PC-3 (cell line): Measurements from ENCODE around the gene NPAT. TPM values are rescaled to one million over a fixed set of nuclear protein-coding genes. Genes with fewer than 3 reads are reported as not detected.
A peak's percentile ranks its signal among the peaks of the same experiment; 100 is the strongest.

ENCODE experiments used
- ATAC-seq: fragments of 200-7000 bp; cut with Tn5 transposase; 2 replicates; pipeline ENCODE4 v1.9.1; 2020; ENCODE audit warnings: mild to moderate bottlenecking, moderate library complexity
- BruUV-seq: library from RNA; stranded (reverse); fragments of 400-500 nt; replicated peaks from 2 replicates; lab custom pipeline; 2021; lab: Mats Ljungman, UMichigan
- CTCF ChIA-PET: fragments of 300-600 bp; sonication (Branson Sonifier 250); formaldehyde crosslinking; loops from one replicate; lab custom pipeline; 2022; ENCODE audit warnings: antibody characterized with exemption; lab: Charles Lee
- POLR2A ChIA-PET: fragments of 300-600 bp; sonication (Branson Sonifier 250); formaldehyde crosslinking; loops from one replicate; lab custom pipeline; 2022; ENCODE audit warnings: antibody characterized with exemption; ENCODE audit not compliant: unreplicated experiment; lab: Charles Lee
- DNase-seq: peaks from one replicate; pipeline ENCODE4 v3.0.0-alpha.2; 2015
- H2AFZ ChIP-seq: fragments of 300-600 bp; sonication (generic); 2 replicates; pipeline ENCODE4 v1.6.0; 2016; ENCODE audit warnings: antibody characterized with exemption, low read length
- H3F3A ChIP-seq: fragments of 300-600 bp; sonication (generic); one replicate; pipeline ENCODE4 v1.6.0; 2017; ENCODE audit warnings: antibody characterized with exemption, low read length, control low read depth, mild to moderate bottlenecking; ENCODE audit not compliant: unreplicated experiment
- H3K27ac ChIP-seq: fragments of 300-600 bp; sonication (generic); 2 replicates; pipeline ENCODE4 v1.5.1; 2016; ENCODE audit warnings: mild to moderate bottlenecking, low read length
- H3K27me3 ChIP-seq: fragments of 300-600 bp; sonication (generic); 2 replicates; pipeline ENCODE4 v1.6.1; 2016; ENCODE audit warnings: low read length, mixed read lengths
- H3K36me3 ChIP-seq: fragments of 300-600 bp; sonication (generic); 2 replicates; pipeline ENCODE4 v1.6.1; 2016; ENCODE audit warnings: low read depth, mixed run types, low read length, mixed read lengths
- H3K4me1 ChIP-seq: fragments of 300-600 bp; sonication (generic); 2 replicates; pipeline ENCODE4 v1.5.1; 2016; ENCODE audit warnings: low read length; ENCODE audit not compliant: insufficient read depth
- H3K4me2 ChIP-seq: fragments of 300-600 bp; sonication (generic); 2 replicates; pipeline ENCODE4 v1.6.0; 2016; ENCODE audit warnings: low read length
- H3K4me3 ChIP-seq: fragments of 300-600 bp; sonication (generic); 2 replicates; pipeline ENCODE4 v1.5.1; 2016; ENCODE audit warnings: mild to moderate bottlenecking, low read length, mixed read lengths
- H3K79me2 ChIP-seq: fragments of 300-600 bp; sonication (generic); 2 replicates; pipeline ENCODE4 v1.6.1; 2017; ENCODE audit warnings: low read length, mixed read lengths
- H3K9ac ChIP-seq: fragments of 300-600 bp; sonication (generic); 2 replicates; pipeline ENCODE4 v1.6.0; 2016; ENCODE audit warnings: mild to moderate bottlenecking, low read length
- H3K9me2 ChIP-seq: fragments of 300-600 bp; sonication (generic); replicated peaks from 2 replicates; pipeline ENCODE4 v1.6.1; 2016; ENCODE audit warnings: mixed run types, low read length, mixed read lengths
- H3K9me3 ChIP-seq: fragments of 300-600 bp; sonication (generic); 2 replicates; pipeline ENCODE4 v1.6.1; 2016; ENCODE audit warnings: low read length, mixed read lengths
- H4K20me1 ChIP-seq: fragments of 300-600 bp; sonication (generic); 2 replicates; pipeline ENCODE4 v1.6.1; 2016; ENCODE audit warnings: low read length, mixed read lengths
- EZH2 ChIP-seq: fragments of 300-600 bp; sonication (generic); IDR thresholded peaks from one replicate; pipeline ENCODE4 v1.6.1; 2017; ENCODE audit warnings: antibody characterized with exemption, mild to moderate bottlenecking, low read length; ENCODE audit not compliant: unreplicated experiment
- EZH2phosphoT487 ChIP-seq: fragments of 300-600 bp; sonication (generic); IDR thresholded peaks from 2 replicates; pipeline ENCODE4 v1.6.1; 2018; ENCODE audit warnings: mild to moderate bottlenecking, antibody characterized with exemption, low read length, borderline replicate concordance
- intact Hi-C: fragments of 100-400 bp; cut with micrococcal nuclease; formaldehyde crosslinking; loops from 2 replicates; pipeline ENCODE4 v1.9.0; 2023
- total RNA-seq: library from RNA; depleted of rRNA; stranded (reverse); fragments of >200 nt; gene quantifications from 2 replicates; pipeline ENCODE4 v1.2.3, GENCODE V29; 2014
- TF ChIP-seq, protein P1 (sequence below): fragments of 300-600 bp; sonication (generic); conservative IDR thresholded peaks from 2 replicates; pipeline ENCODE4 v1.5.1; 2017; ENCODE audit warnings: antibody characterized with exemption, low read depth, mild to moderate bottlenecking, low read length

Gene NPAT
- total RNA-seq, 1 experiment from 2014 or later, result 19.6 TPM

DNA sequence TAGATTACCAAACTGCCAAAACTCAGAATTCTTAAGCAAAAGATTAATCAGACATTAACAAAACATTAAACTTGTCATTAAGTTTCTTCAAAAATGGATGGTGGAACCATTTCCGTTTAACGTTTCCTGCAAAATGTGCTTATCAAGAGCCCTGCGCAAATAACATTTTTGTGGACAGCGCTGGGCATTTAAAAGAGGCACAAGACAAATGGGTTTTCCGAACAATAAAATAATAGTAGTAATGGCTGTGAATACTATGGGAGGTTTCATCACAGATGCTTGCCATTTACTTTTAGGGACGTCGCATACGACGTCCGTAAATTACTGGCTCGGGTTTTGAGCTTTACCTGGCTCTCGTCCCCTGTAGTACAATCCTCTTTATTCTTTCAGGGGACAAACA lies 1.1 kb downstream of the NPAT start:
- Histone ChIP-seq H3K9ac (peak overlapping the region; percentile 94), H3K27ac (no peak overlapping the region), H3K4me3 (peak overlapping the region; percentile 83), H3K79me2 (peaks cover 89% of the 10 kb centered on the region), H3K9me3 (no peaks in the 10 kb centered on the region), H3K27me3 (no peaks in the 10 kb centered on the region), H2AFZ (peak overlapping the region; percentile 90), H3K9me2 (no peaks in the 10 kb centered on the region), H3F3A (no peaks in the 10 kb centered on the region), H3K4me2 (peak overlapping the region; percentile 93), H3K4me1 (peaks cover 47% of the 10 kb centered on the region), H3K36me3 (no peaks in the 10 kb centered on the region), H4K20me1 (peaks cover 11% of the 10 kb centered on the region)
- TF ChIP-seq, protein P1, sequence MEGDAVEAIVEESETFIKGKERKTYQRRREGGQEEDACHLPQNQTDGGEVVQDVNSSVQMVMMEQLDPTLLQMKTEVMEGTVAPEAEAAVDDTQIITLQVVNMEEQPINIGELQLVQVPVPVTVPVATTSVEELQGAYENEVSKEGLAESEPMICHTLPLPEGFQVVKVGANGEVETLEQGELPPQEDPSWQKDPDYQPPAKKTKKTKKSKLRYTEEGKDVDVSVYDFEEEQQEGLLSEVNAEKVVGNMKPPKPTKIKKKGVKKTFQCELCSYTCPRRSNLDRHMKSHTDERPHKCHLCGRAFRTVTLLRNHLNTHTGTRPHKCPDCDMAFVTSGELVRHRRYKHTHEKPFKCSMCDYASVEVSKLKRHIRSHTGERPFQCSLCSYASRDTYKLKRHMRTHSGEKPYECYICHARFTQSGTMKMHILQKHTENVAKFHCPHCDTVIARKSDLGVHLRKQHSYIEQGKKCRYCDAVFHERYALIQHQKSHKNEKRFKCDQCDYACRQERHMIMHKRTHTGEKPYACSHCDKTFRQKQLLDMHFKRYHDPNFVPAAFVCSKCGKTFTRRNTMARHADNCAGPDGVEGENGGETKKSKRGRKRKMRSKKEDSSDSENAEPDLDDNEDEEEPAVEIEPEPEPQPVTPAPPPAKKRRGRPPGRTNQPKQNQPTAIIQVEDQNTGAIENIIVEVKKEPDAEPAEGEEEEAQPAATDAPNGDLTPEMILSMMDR, result no peak
- TF ChIP-seq EZH2 (no peak), EZH2phosphoT487 (no peak)
- DNase-seq (peak; percentile 29), ATAC-seq (no peak)
- no TSS peak for BruUV-seq
- POLR2A ChIA-PET, result no interaction called here
- CTCF ChIA-PET, result no interaction called here
- intact Hi-C loops, result loop anchor here (5.0 kb wide), 2 partner anchors 276 to 371 kb away; partner anchors contain the start of genes EXPH5 and POGLUT3

DNA sequence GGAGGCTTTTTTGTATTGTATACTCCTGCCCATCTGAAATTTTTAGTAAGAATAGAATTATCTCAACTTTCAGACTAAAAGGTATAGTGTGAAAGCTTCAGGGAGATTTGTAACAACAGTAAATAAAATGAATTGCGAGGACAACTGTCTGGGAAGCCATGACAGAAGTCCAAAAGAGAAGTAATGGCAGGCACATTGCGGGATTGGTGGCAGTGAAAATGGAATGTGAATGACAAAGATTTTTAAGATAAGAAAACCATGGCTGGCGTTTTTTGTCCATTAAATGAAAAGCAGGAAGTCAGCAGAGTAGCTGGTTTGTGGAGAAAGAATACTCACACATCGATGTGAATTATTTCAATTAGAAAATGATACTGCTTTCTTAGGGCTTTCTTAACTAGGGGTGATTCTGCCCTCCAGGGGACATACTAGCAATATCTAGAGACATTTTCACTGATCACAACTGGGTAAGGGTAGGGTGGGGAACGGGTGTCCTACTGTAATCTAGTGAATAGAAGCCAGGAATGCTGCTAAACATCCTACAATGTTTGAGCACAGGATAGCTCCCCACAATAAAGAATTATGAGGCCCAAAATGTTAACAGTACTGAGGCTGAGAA lies 1.6 kb downstream of the NPAT start:
- TF ChIP-seq, protein P1, result 0 out of 2 replicates have a peak, but pooled peaks have one; percentile 23
- TF ChIP-seq EZH2phosphoT487, result no peak
- no peak for TF ChIP-seq EZH2
- no peaks in the 10 kb centered on the region for H3K27me3 ChIP-seq
- no peaks in the 10 kb centered on the region for H3K36me3 ChIP-seq
- H3F3A ChIP-seq, result no peaks in the 10 kb centered on the region
- ChIA-PET CTCF (no interaction called here), POLR2A (interaction anchor here (0.6 kb wide), 1 partner anchor 270 kb away, joined by 9 read pairs; no protein-coding TSS in a partner anchor)
- H3K9me3 ChIP-seq, result no peaks in the 10 kb centered on the region
- peaks cover 47% of the 10 kb centered on the region for H3K4me1 ChIP-seq
- ATAC-seq, result no peak
- intact Hi-C loops, result loop anchor here (5.0 kb wide), 2 partner anchors 276 to 371 kb away; partner anchors contain the start of genes EXPH5 and POGLUT3
- BruUV-seq, result no TSS peak
- peak overlapping the region; percentile 83 for H3K4me3 ChIP-seq
- peaks cover 90% of the 10 kb centered on the region for H3K79me2 ChIP-seq
- peak overlapping the region; percentile 93 for H3K4me2 ChIP-seq
- peak; percentile 9 for DNase-seq
- H2AFZ ChIP-seq, result peak overlapping the region; percentile 90
- H3K27ac ChIP-seq, result no peak overlapping the region
- H4K20me1 ChIP-seq, result peaks cover 11% of the 10 kb centered on the region
- peak overlapping the region; percentile 94 for H3K9ac ChIP-seq
- H3K9me2 ChIP-seq, result no peaks in the 10 kb centered on the region
